DMS79 (cell line): ENCODE results near the gene TIAL1.
"Not testable (repeated sequence)": the region's sequence is repeated elsewhere in the genome, so short reads cannot be mapped to it uniquely, and the experiment has no call there.

Experiments
- DNase-seq: peaks from one replicate; lab custom pipeline; 2025; lab: John Stamatoyannopoulos, UW

TIAL1 gene

GRCh38 chr10:119528663-119529237 is 68.0 kb downstream of the TIAL1 start:
- not testable (repeated sequence) for DNase-seq

- no peak for DNase-seq
Observed at GRCh38 chr10:119526621-119527592, 69.9 kb downstream of the TIAL1 start.

- DNase-seq: no peak
Observed at GRCh38 chr10:119526149-119526548, 70.6 kb downstream of the TIAL1 start.

- DNase-seq: no peak
Observed at GRCh38 chr10:119525116-119525515, 71.6 kb downstream of the TIAL1 start.

GRCh38 chr10:119524720-119525070 is 72.1 kb downstream of the TIAL1 start:
- DNase-seq: no peak

- no peak for DNase-seq
Observed at GRCh38 chr10:119523895-119524719, 72.7 kb downstream of the TIAL1 start.
